Measurements from ENCODE around the gene FGF21.

DNA sequence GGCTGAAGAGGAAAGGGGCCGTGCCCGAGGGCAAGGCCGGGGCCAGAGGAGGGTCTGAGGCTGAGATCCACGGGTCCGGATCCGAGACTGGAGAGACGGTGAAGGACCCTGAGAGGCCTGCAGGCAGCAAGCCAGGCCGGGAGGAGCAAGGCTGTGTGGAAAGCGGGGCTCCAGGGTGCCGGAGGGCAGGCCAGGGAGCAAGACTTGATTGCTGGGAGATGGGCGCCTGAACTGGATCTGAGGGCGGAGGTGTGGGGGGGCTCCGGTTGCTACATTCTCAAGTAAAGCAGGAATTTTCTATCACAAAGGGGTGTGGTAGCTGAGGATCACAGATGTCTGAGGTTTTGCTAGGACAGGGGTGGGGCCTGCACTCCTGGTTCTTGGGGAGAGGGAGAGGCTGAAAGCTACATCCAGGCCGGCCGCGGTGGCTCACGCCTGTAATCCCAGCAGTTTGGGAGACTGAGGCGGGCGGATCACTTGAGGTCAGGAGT lies 39.6 kb upstream of the FGF21 start:
- no peak for TF ChIP-seq KDM1A (IDR thresholded peaks at IDR 0.05; ENCODE audit: low read depth)
- TF ChIP-seq, protein P1, sequence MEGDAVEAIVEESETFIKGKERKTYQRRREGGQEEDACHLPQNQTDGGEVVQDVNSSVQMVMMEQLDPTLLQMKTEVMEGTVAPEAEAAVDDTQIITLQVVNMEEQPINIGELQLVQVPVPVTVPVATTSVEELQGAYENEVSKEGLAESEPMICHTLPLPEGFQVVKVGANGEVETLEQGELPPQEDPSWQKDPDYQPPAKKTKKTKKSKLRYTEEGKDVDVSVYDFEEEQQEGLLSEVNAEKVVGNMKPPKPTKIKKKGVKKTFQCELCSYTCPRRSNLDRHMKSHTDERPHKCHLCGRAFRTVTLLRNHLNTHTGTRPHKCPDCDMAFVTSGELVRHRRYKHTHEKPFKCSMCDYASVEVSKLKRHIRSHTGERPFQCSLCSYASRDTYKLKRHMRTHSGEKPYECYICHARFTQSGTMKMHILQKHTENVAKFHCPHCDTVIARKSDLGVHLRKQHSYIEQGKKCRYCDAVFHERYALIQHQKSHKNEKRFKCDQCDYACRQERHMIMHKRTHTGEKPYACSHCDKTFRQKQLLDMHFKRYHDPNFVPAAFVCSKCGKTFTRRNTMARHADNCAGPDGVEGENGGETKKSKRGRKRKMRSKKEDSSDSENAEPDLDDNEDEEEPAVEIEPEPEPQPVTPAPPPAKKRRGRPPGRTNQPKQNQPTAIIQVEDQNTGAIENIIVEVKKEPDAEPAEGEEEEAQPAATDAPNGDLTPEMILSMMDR (IDR thresholded peaks at IDR 0.05): no peak
- TF ChIP-seq, protein P2, sequence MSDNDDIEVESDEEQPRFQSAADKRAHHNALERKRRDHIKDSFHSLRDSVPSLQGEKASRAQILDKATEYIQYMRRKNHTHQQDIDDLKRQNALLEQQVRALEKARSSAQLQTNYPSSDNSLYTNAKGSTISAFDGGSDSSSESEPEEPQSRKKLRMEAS (IDR thresholded peaks at IDR 0.05): no peak
- TF ChIP-seq CEBPB (IDR thresholded peaks at IDR 0.05): no peak
- TF ChIP-seq, protein P3, sequence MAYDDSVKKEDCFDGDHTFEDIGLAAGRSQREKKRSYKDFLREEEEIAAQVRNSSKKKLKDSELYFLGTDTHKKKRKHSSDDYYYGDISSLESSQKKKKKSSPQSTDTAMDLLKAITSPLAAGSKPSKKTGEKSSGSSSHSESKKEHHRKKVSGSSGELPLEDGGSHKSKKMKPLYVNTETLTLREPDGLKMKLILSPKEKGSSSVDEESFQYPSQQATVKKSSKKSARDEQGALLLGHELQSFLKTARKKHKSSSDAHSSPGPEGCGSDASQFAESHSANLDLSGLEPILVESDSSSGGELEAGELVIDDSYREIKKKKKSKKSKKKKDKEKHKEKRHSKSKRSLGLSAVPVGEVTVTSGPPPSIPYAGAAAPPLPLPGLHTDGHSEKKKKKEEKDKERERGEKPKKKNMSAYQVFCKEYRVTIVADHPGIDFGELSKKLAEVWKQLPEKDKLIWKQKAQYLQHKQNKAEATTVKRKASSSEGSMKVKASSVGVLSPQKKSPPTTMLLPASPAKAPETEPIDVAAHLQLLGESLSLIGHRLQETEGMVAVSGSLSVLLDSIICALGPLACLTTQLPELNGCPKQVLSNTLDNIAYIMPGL (CRISPR knock-in tag; IDR thresholded peaks at IDR 0.05; ENCODE audit: borderline replicate concordance): no peak
- no peak for TF ChIP-seq EP300 (IDR thresholded peaks at IDR 0.05)
- TF ChIP-seq MAZ (IDR thresholded peaks at IDR 0.05; ENCODE audit: borderline replicate concordance, low read depth, low read length): no peak
- no peak for TF ChIP-seq RFX5 (IDR thresholded peaks at IDR 0.05)
- no peak for TF ChIP-seq BHLHE40 (IDR thresholded peaks at IDR 0.05; ENCODE audit: low read depth, low read length)

All from A549 (cell line).